H1 (cell line): ENCODE measurements around the gene TGM2. TPM values are rescaled to one million over a fixed set of nuclear protein-coding genes. Genes with fewer than 3 reads are reported as not detected.

Source experiments
- BRCA1 ChIP-seq: IDR thresholded peaks from 2 replicates; pipeline ENCODE4 v1.6.1; 2012; ENCODE audit warnings: low read depth, low read length, improper control_type of control experiment
- CBX5 ChIP-seq: fragments of 300-800, 300-1000 bp; sonication (generic); IDR thresholded peaks from 2 replicates; pipeline ENCODE4 v1.7.1; 2016; ENCODE audit warnings: antibody characterized with exemption, low read length, low read depth
- FOSL1 ChIP-seq: IDR thresholded peaks from 2 replicates; pipeline ENCODE4 v1.6.1; 2011; ENCODE audit warnings: mild to moderate bottlenecking, low read depth, low read length, moderate library complexity; ENCODE audit not compliant: insufficient read depth
- KDM4A ChIP-seq: IDR thresholded peaks from one replicate; pipeline ENCODE4 v1.7.1; 2012; ENCODE audit warnings: low read depth, mild to moderate bottlenecking, moderate library complexity, low read length, inconsistent platforms; ENCODE audit not compliant: severe bottlenecking
- RAD21 ChIP-seq, 2 experiments: IDR thresholded peaks in 1 of 2; conservative IDR thresholded peaks in 1 of 2; 2 replicates each; pipeline ENCODE4 v1.6.1; 2011; ENCODE audit warnings: low read depth in 2 of 2, low read length in 2 of 2, improper control_type of control experiment in 1 of 2, inconsistent platforms in 1 of 2, mild to moderate bottlenecking in 1 of 2, moderate library complexity in 1 of 2
- RBBP5 ChIP-seq: IDR thresholded peaks from 2 replicates; pipeline ENCODE4 v1.7.1; 2012; ENCODE audit warnings: low read depth, mild to moderate bottlenecking, inconsistent platforms, low read length, moderate library complexity, borderline replicate concordance
- SRF ChIP-seq: IDR thresholded peaks from 2 replicates; pipeline ENCODE4 v1.6.1; 2011; ENCODE audit warnings: mild to moderate bottlenecking, low read depth, low read length, moderate library complexity
- YY1 ChIP-seq: IDR thresholded peaks from 2 replicates; pipeline ENCODE4 v1.6.1; 2011; ENCODE audit warnings: low read depth, mild to moderate bottlenecking, low read length
- polyA plus RNA-seq, 7 experiments: library from polyadenylated mRNA; depleted of rRNA in 3 of 7; stranded (reverse) in 5 of 7; unstranded in 2 of 7; fragments of >200 nt in 5 of 7; fragments of 200-250 nt in 2 of 7; gene quantifications; 1 replicate in 5 of 7; 2 replicates in 1 of 7; 4 replicates in 1 of 7; pipeline versions ENCODE4 v1.2.1 to v1.2.3, GENCODE V29; 2011 to 2013; ENCODE audit warnings: missing spikeins in 2 of 7, mixed read lengths in 2 of 7
- total RNA-seq: library from RNA; stranded (reverse); fragmentation: NEBNext Ultra II Directional; extraction: Animal tissue kit (Norgen Biotek cat#: 25700); gene quantifications from 2 replicates; pipeline ENCODE4 v1.2.1, GENCODE V29; 2021
- TF ChIP-seq, protein P1 (sequence below): fragments of 300-600 bp; sonication (generic); IDR thresholded peaks from 2 replicates; pipeline ENCODE4 v1.7.1; 2012; ENCODE audit warnings: low read length, moderate library complexity, mild to moderate bottlenecking, inconsistent platforms; ENCODE audit not compliant: insufficient replicate concordance

TGM2 gene
- total and polyA plus RNA-seq, 2 of the 8 experiments (the other 6 are each of a cell fraction or from before 2014, with no cell fraction given) = 0.86 to 1.0 TPM

DNA sequence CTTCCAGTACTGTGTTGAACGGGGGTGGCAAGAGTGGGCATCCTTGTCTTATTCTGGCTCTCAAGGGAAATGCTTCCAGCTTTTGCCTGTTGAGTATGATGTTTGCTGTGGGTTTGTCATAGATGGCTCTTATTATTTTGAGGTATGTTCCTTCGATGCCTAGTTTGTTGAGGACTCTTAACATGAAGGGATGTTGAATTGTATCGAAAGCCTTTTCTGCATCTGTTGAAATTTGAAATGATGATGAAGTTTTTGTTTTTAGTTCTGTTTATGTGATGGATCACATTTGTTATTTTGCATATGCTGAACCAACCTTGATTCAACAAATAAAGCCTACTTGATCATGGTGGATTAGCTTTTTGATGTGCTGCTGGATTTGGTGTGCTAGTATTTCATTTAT lies 83.5 kb downstream of the TGM2 start (continued):
- TF ChIP-seq, protein P1, sequence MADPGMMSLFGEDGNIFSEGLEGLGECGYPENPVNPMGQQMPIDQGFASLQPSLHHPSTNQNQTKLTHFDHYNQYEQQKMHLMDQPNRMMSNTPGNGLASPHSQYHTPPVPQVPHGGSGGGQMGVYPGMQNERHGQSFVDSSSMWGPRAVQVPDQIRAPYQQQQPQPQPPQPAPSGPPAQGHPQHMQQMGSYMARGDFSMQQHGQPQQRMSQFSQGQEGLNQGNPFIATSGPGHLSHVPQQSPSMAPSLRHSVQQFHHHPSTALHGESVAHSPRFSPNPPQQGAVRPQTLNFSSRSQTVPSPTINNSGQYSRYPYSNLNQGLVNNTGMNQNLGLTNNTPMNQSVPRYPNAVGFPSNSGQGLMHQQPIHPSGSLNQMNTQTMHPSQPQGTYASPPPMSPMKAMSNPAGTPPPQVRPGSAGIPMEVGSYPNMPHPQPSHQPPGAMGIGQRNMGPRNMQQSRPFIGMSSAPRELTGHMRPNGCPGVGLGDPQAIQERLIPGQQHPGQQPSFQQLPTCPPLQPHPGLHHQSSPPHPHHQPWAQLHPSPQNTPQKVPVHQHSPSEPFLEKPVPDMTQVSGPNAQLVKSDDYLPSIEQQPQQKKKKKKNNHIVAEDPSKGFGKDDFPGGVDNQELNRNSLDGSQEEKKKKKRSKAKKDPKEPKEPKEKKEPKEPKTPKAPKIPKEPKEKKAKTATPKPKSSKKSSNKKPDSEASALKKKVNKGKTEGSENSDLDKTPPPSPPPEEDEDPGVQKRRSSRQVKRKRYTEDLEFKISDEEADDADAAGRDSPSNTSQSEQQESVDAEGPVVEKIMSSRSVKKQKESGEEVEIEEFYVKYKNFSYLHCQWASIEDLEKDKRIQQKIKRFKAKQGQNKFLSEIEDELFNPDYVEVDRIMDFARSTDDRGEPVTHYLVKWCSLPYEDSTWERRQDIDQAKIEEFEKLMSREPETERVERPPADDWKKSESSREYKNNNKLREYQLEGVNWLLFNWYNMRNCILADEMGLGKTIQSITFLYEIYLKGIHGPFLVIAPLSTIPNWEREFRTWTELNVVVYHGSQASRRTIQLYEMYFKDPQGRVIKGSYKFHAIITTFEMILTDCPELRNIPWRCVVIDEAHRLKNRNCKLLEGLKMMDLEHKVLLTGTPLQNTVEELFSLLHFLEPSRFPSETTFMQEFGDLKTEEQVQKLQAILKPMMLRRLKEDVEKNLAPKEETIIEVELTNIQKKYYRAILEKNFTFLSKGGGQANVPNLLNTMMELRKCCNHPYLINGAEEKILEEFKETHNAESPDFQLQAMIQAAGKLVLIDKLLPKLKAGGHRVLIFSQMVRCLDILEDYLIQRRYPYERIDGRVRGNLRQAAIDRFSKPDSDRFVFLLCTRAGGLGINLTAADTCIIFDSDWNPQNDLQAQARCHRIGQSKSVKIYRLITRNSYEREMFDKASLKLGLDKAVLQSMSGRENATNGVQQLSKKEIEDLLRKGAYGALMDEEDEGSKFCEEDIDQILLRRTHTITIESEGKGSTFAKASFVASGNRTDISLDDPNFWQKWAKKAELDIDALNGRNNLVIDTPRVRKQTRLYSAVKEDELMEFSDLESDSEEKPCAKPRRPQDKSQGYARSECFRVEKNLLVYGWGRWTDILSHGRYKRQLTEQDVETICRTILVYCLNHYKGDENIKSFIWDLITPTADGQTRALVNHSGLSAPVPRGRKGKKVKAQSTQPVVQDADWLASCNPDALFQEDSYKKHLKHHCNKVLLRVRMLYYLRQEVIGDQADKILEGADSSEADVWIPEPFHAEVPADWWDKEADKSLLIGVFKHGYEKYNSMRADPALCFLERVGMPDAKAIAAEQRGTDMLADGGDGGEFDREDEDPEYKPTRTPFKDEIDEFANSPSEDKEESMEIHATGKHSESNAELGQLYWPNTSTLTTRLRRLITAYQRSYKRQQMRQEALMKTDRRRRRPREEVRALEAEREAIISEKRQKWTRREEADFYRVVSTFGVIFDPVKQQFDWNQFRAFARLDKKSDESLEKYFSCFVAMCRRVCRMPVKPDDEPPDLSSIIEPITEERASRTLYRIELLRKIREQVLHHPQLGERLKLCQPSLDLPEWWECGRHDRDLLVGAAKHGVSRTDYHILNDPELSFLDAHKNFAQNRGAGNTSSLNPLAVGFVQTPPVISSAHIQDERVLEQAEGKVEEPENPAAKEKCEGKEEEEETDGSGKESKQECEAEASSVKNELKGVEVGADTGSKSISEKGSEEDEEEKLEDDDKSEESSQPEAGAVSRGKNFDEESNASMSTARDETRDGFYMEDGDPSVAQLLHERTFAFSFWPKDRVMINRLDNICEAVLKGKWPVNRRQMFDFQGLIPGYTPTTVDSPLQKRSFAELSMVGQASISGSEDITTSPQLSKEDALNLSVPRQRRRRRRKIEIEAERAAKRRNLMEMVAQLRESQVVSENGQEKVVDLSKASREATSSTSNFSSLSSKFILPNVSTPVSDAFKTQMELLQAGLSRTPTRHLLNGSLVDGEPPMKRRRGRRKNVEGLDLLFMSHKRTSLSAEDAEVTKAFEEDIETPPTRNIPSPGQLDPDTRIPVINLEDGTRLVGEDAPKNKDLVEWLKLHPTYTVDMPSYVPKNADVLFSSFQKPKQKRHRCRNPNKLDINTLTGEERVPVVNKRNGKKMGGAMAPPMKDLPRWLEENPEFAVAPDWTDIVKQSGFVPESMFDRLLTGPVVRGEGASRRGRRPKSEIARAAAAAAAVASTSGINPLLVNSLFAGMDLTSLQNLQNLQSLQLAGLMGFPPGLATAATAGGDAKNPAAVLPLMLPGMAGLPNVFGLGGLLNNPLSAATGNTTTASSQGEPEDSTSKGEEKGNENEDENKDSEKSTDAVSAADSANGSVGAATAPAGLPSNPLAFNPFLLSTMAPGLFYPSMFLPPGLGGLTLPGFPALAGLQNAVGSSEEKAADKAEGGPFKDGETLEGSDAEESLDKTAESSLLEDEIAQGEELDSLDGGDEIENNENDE = no peak
- no peak for TF ChIP-seq SRF
- no peak for TF ChIP-seq RBBP5
- TF ChIP-seq FOSL1 = no peak
- TF ChIP-seq RAD21 (IDR thresholded peaks at IDR 0.05 in 1 of 2, conservative IDR thresholded peaks at IDR 0.05 in 1 of 2; ENCODE audit: low read depth in 2 of 2, low read length in 2 of 2) = no peak
- TF ChIP-seq CBX5 = no peak
- no peak for TF ChIP-seq YY1
- no peak for TF ChIP-seq BRCA1
- TF ChIP-seq KDM4A = no peak
- TF ChIP-seq, all 59 proteins: peak for 0
